H1 (cell line): ENCODE data around the gene ZBTB45. TPM values are rescaled to one million over a fixed set of nuclear protein-coding genes. Genes with fewer than 3 reads are reported as not detected.

Experiments used
- CTCF ChIA-PET: fragments of 300-600 bp; sonication (Branson Sonifier 250); formaldehyde crosslinking; loops from one replicate; lab custom pipeline; 2021; ENCODE audit not compliant: partially characterized antibody; lab: Charles Lee
- POLR2A ChIA-PET: fragments of 300-600 bp; sonication (Branson Sonifier 250); formaldehyde crosslinking; loops from one replicate; lab custom pipeline; 2021; ENCODE audit warnings: inconsistent platforms; ENCODE audit not compliant: partially characterized antibody; lab: Charles Lee
- DNase-seq, 2 experiments: peaks; one replicate each; pipeline versions ENCODE4 v3.0.0 to v3.0.0-alpha.2; 2010 to 2022; ENCODE audit warnings: low spot score in 2 of 2, low read depth in 1 of 2, mixed read lengths in 1 of 2
- FAIRE-seq: peaks from 2 replicates; lab custom pipeline; 2011; peaks lifted over from hg19 to GRCh38; lab: Jason Lieb, UNC
- H2AFZ ChIP-seq: 2 replicates; pipeline ENCODE4 v1.8.1; 2012; ENCODE audit warnings: low read length, inconsistent platforms
- H2AK5ac ChIP-seq: 2 replicates; pipeline ENCODE4 v1.6.1; 2013; ENCODE audit warnings: low read depth, low read length
- H2BK120ac ChIP-seq: replicated peaks from 2 replicates; pipeline ENCODE3; 2013; ENCODE audit warnings: low read depth, low read length, inconsistent platforms
- H2BK12ac ChIP-seq: 2 replicates; pipeline ENCODE4 v1.6.1; 2013; ENCODE audit warnings: low read depth, low read length
- H2BK15ac ChIP-seq: 2 replicates; pipeline ENCODE4 v1.6.1; 2013; ENCODE audit warnings: low read length
- H2BK20ac ChIP-seq: 2 replicates; pipeline ENCODE4 v1.6.1; 2013; ENCODE audit warnings: low read length
- H2BK5ac ChIP-seq: 2 replicates; pipeline ENCODE4 v1.6.1; 2013; ENCODE audit warnings: low read depth, low read length
- H3K14ac ChIP-seq: 2 replicates; pipeline ENCODE4 v1.6.1; 2013; ENCODE audit warnings: inconsistent platforms; ENCODE audit not compliant: insufficient read length
- H3K18ac ChIP-seq: 2 replicates; pipeline ENCODE4 v1.6.1; 2013; ENCODE audit warnings: low read length; ENCODE audit errors: extremely low read depth
- H3K23ac ChIP-seq: 2 replicates; pipeline ENCODE4 v1.6.1; 2013; ENCODE audit warnings: inconsistent platforms; ENCODE audit not compliant: insufficient read length
- H3K23me2 ChIP-seq: 2 replicates; pipeline ENCODE4 v1.6.1; 2013; ENCODE audit warnings: low read depth, low read length
- H3K27ac ChIP-seq: 2 replicates; pipeline ENCODE4 v1.6.1; 2011; ENCODE audit warnings: low read depth, low read length, inconsistent platforms
- H3K27me3 ChIP-seq, 4 experiments: replicated peaks in 1 of 4; 1 replicate in 1 of 4; 2 replicates in 3 of 4; pipeline versions ENCODE4 v1.6.1 to v1.8.1; 2011 to 2013; ENCODE audit warnings: low read length in 3 of 4, mild to moderate bottlenecking in 3 of 4, inconsistent platforms in 2 of 4, mixed read lengths in 2 of 4, moderate library complexity in 1 of 4; ENCODE audit not compliant: control insufficient read depth in 3 of 4, insufficient read depth in 3 of 4; ENCODE audit errors: extremely low read depth in 1 of 4
- H3K36me3 ChIP-seq, 4 experiments: 2 replicates each; pipeline versions ENCODE4 v1.6.1 to v1.8.1; 2011 to 2013; ENCODE audit warnings: mild to moderate bottlenecking in 4 of 4, low read length in 3 of 4, moderate library complexity in 2 of 4, control low read depth in 1 of 4, inconsistent platforms in 1 of 4; ENCODE audit not compliant: insufficient read depth in 4 of 4, control insufficient read depth in 2 of 4
- H3K4ac ChIP-seq: replicated peaks from 2 replicates; pipeline ENCODE3; 2013; ENCODE audit warnings: low read length, low read depth, mixed read lengths, inconsistent platforms; ENCODE audit not compliant: insufficient read length
- H3K4me1 ChIP-seq, 4 experiments: replicated peaks in 1 of 4; 1 replicate in 1 of 4; 2 replicates in 3 of 4; pipeline versions ENCODE4 v1.6.1 to v1.8.1; 2011 to 2013; ENCODE audit warnings: low read length in 3 of 4, inconsistent platforms in 2 of 4, mixed read lengths in 1 of 4; ENCODE audit not compliant: insufficient read depth in 4 of 4, control insufficient read depth in 3 of 4
- H3K4me2 ChIP-seq, 2 experiments: 2 replicates each; pipeline versions ENCODE4 v1.6.1 to v1.8.1; 2011 to 2013; ENCODE audit warnings: low read depth in 2 of 2, low read length in 2 of 2, control low read depth in 1 of 2, inconsistent platforms in 1 of 2, mild to moderate bottlenecking in 1 of 2; ENCODE audit not compliant: insufficient read depth in 1 of 2
- H3K4me3 ChIP-seq, 4 experiments: fragments of 200-600, 300-600 bp in 1 of 4; sonication (generic), shearing (Covaris generic), sonication (Bioruptor Twin) in 1 of 4; 2 replicates each; pipeline versions ENCODE4 v1.5.1 to v1.8.1; 2011 to 2016; ENCODE audit warnings: low read length in 4 of 4, low read depth in 3 of 4, control low read depth in 2 of 4, inconsistent platforms in 2 of 4, mild to moderate bottlenecking in 2 of 4, mixed read lengths in 1 of 4, moderate library complexity in 1 of 4; ENCODE audit not compliant: insufficient read depth in 2 of 4; ENCODE audit errors: extremely low read depth in 1 of 4
- H3K56ac ChIP-seq: replicated peaks from 2 replicates; pipeline ENCODE3; 2013; ENCODE audit warnings: low read depth, mild to moderate bottlenecking, mixed read lengths, low read length, inconsistent platforms; ENCODE audit not compliant: insufficient read length
- H3K79me1 ChIP-seq: 2 replicates; pipeline ENCODE4 v1.6.1; 2013; ENCODE audit warnings: low read depth, low read length, control low read depth
- H3K79me2 ChIP-seq, 2 experiments: 2 replicates each; pipeline versions ENCODE4 v1.6.1 to v1.8.1; 2012 to 2013; ENCODE audit warnings: low read length in 2 of 2, mild to moderate bottlenecking in 2 of 2, inconsistent platforms in 1 of 2; ENCODE audit not compliant: insufficient read depth in 2 of 2, control insufficient read depth in 1 of 2
- H3K9ac ChIP-seq, 4 experiments: replicated peaks in 1 of 4; 1 replicate in 1 of 4; 2 replicates in 3 of 4; pipeline versions ENCODE4 v1.6.1 to v1.8.1; 2011 to 2013; ENCODE audit warnings: low read depth in 3 of 4, low read length in 3 of 4, control low read depth in 2 of 4, mild to moderate bottlenecking in 2 of 4, moderate library complexity in 2 of 4, inconsistent platforms in 1 of 4; ENCODE audit errors: extremely low read depth in 1 of 4
- H3K9me3 ChIP-seq, 2 experiments: 2 replicates each; pipeline versions ENCODE4 v1.6.1 to v1.8.1; 2012 to 2013; ENCODE audit warnings: mild to moderate bottlenecking in 2 of 2, moderate library complexity in 2 of 2, control low read depth in 1 of 2, inconsistent platforms in 1 of 2, low read depth in 1 of 2, low read length in 1 of 2, mixed read lengths in 1 of 2; ENCODE audit not compliant: insufficient read depth in 2 of 2
- H4K20me1 ChIP-seq, 2 experiments: replicated peaks in 1 of 2; 2 replicates each; pipeline versions ENCODE3 to v1.8.1; 2011 to 2013; ENCODE audit warnings: inconsistent platforms in 2 of 2, low read length in 2 of 2, mild to moderate bottlenecking in 1 of 2; ENCODE audit not compliant: insufficient read depth in 2 of 2, control insufficient read depth in 1 of 2
- H4K5ac ChIP-seq: 2 replicates; pipeline ENCODE4 v1.6.1; 2013; ENCODE audit warnings: low read length, low read depth, mixed read lengths, inconsistent platforms; ENCODE audit not compliant: insufficient read length
- H4K8ac ChIP-seq: 2 replicates; pipeline ENCODE4 v1.8.0; 2013; ENCODE audit warnings: mild to moderate bottlenecking, moderate library complexity, low read length, inconsistent platforms; ENCODE audit not compliant: insufficient read depth; ENCODE audit errors: extremely low read depth
- H4K91ac ChIP-seq: replicated peaks from 2 replicates; pipeline ENCODE3; 2013; ENCODE audit warnings: low read length, mixed read lengths, inconsistent platforms; ENCODE audit not compliant: insufficient read length
- ASH2L ChIP-seq: fragments of 200-600, 300-600 bp; sonication (generic); IDR thresholded peaks from one replicate; pipeline ENCODE4 v1.7.1; 2017; ENCODE audit warnings: low read length
- BACH1 ChIP-seq: IDR thresholded peaks from 2 replicates; pipeline ENCODE4 v1.6.1; 2012; ENCODE audit warnings: low read length, improper control_type of control experiment
- CEBPB ChIP-seq: IDR thresholded peaks from 2 replicates; pipeline ENCODE4 v1.6.1; 2012; ENCODE audit warnings: low read depth, low read length
- CREB1 ChIP-seq: IDR thresholded peaks from 2 replicates; pipeline ENCODE4 v1.6.1; 2012; ENCODE audit warnings: inconsistent platforms
- CTBP2 ChIP-seq: IDR thresholded peaks from 2 replicates; pipeline ENCODE4 v1.7.0; 2011; ENCODE audit warnings: borderline replicate concordance, mild to moderate bottlenecking, moderate library complexity, mixed read lengths, low read length; ENCODE audit not compliant: insufficient read depth, insufficient read length
- E2F6 ChIP-seq: IDR thresholded peaks from 2 replicates; pipeline ENCODE4 v1.6.1; 2012; ENCODE audit warnings: inconsistent platforms
- JUN ChIP-seq: IDR thresholded peaks from 2 replicates; pipeline ENCODE4 v1.6.1; 2011; ENCODE audit warnings: low read depth, mild to moderate bottlenecking, improper control_type of control experiment, low read length
- NRF1 ChIP-seq: IDR thresholded peaks from 2 replicates; pipeline ENCODE4 v1.6.1; 2011; ENCODE audit warnings: mild to moderate bottlenecking, low read depth, low read length, improper control_type of control experiment
- RAD21 ChIP-seq, 2 experiments: IDR thresholded peaks in 1 of 2; conservative IDR thresholded peaks in 1 of 2; 2 replicates each; pipeline ENCODE4 v1.6.1; 2011; ENCODE audit warnings: low read depth in 2 of 2, low read length in 2 of 2, improper control_type of control experiment in 1 of 2, inconsistent platforms in 1 of 2, mild to moderate bottlenecking in 1 of 2, moderate library complexity in 1 of 2
- WGBS, 2 experiments: shearing (Covaris generic) in 1 of 2; methylation state at CpG; one replicate each; pipeline versions ENCODE4 v1.1.6 to v1.1.7; 2013 to 2015; ENCODE audit warnings: low lambda C conversion rate in 2 of 2, mixed read lengths in 2 of 2, inconsistent platforms in 1 of 2, low coverage in 1 of 2, missing lambda C conversion rate in 1 of 2; ENCODE audit not compliant: insufficient replicate concordance in 2 of 2, insufficient coverage in 1 of 2, insufficient read length in 1 of 2; ENCODE audit errors: extremely low coverage in 1 of 2, missing lambda C conversion rate in 1 of 2; 5-methylcytosine and 5-hydroxymethylcytosine counted together
- polyA plus RNA-seq, 7 experiments: library from polyadenylated mRNA; depleted of rRNA in 3 of 7; stranded (reverse) in 5 of 7; unstranded in 2 of 7; fragments of >200 nt in 5 of 7; fragments of 200-250 nt in 2 of 7; gene quantifications; 1 replicate in 5 of 7; 2 replicates in 1 of 7; 4 replicates in 1 of 7; pipeline versions ENCODE4 v1.2.1 to v1.2.3, GENCODE V29; 2011 to 2013; ENCODE audit warnings: missing spikeins in 2 of 7, mixed read lengths in 2 of 7
- total RNA-seq: library from RNA; stranded (reverse); fragmentation: NEBNext Ultra II Directional; extraction: Animal tissue kit (Norgen Biotek cat#: 25700); gene quantifications from 2 replicates; pipeline ENCODE4 v1.2.1, GENCODE V29; 2021

ZBTB45 gene
- total and polyA plus RNA-seq, 2 of the 8 experiments (the other 6 are each of a cell fraction or from before 2014, with no cell fraction given): 16.9 to 17.2 TPM

GRCh38 chr19:58513694-58514563 lies 5.7 kb downstream of the ZBTB45 start:
- peaks cover 0 to 9% (median 2%) of the 10 kb centered on the region in 4 experiments; a peak in 2 of 8 replicates for H3K36me3 ChIP-seq
- FAIRE-seq (no peak), DNase-seq (peak; percentile 92 to 97)
- ChIA-PET POLR2A (interaction anchor here (0.5 to 21.3 kb wide), 10 partner anchors 9 to 202 kb away, joined by 3 to 650 read pairs (median 3); partner anchors contain the start of genes CHMP2A, TRIM28, UBE2M and ZNF837), CTCF (interaction anchor here (0.6 to 1.8 kb wide), 11 partner anchors 13 to 161 kb away, joined by 3 to 10 read pairs (median 4); partner anchors contain the start of genes A1BG, UBE2M and ZNF446)
- H3K23ac ChIP-seq: no peak overlapping the region
- peak overlapping the region; percentile 69; the same call in 1 of the 2 replicates for H2AFZ ChIP-seq
- no peak overlapping the region for H3K14ac ChIP-seq
- H3K4me3 ChIP-seq: peak overlapping the region; percentile 37 to 70 (median 52)
- peaks cover 5% of the 10 kb centered on the region for H3K79me1 ChIP-seq
- WGBS, 2 experiments: 20% methylated on average over 45 of the region's 66 CpGs; no CpG with 5 or more reads in 1 of the 2 experiments
- no peak overlapping the region for H2BK15ac ChIP-seq
- H3K9me3 ChIP-seq: no peaks in the 10 kb centered on the region
- H3K4me2 ChIP-seq: peak overlapping the region; percentile 58 to 93
- H3K18ac ChIP-seq: peak overlapping the region; percentile 67; the same call in 1 of the 2 replicates
- H3K27me3 ChIP-seq: no peaks in the 10 kb centered on the region
- peak overlapping the region; percentile 96 for H4K8ac ChIP-seq
- H3K56ac ChIP-seq: peak overlapping the region; percentile 36
- peaks cover 2 to 9% of the 10 kb centered on the region in 2 experiments for H4K20me1 ChIP-seq
- peak overlapping the region; percentile 80 for H2BK5ac ChIP-seq
- no peak overlapping the region for H2BK12ac ChIP-seq
- peak overlapping the region; percentile 97 for H4K91ac ChIP-seq
- H3K79me2 ChIP-seq: peaks cover 0 to 17% of the 10 kb centered on the region in 2 experiments; a peak in 1 of 4 replicates
- no peak overlapping the region for H2BK20ac ChIP-seq
- H3K4me1 ChIP-seq: peaks cover 0 to 28% (median 16%) of the 10 kb centered on the region in 4 experiments; a peak in 6 of 7 replicates
- peak overlapping the region in 3 of 4 experiments; percentile 24 to 74 (median 60); a peak in 5 of 7 replicates for H3K9ac ChIP-seq
- H2AK5ac ChIP-seq: peak overlapping the region; percentile 29; the same call in 1 of the 2 replicates
- H3K27ac ChIP-seq: peak overlapping the region; percentile 56; the same call in 1 of the 2 replicates
- H2BK120ac ChIP-seq: no peak overlapping the region
- peak overlapping the region; percentile 41 for H3K4ac ChIP-seq
- peak overlapping the region; percentile 75 for H4K5ac ChIP-seq
- peaks cover 11% of the 10 kb centered on the region for H3K23me2 ChIP-seq
- TF ChIP-seq CTBP2: no peak
- TF ChIP-seq JUN: no peak
- peak; percentile 75 to 83 for TF ChIP-seq RAD21 (IDR thresholded peaks at IDR 0.05 in 1 of 2, conservative IDR thresholded peaks at IDR 0.05 in 1 of 2; ENCODE audit: low read depth in 2 of 2, low read length in 2 of 2)
- TF ChIP-seq E2F6: peak; percentile 75
- TF ChIP-seq NRF1: peak; percentile 71
- TF ChIP-seq CEBPB: no peak
- peak; percentile 58; the same call in 1 of the 2 replicates for TF ChIP-seq BACH1
- peak; percentile 80; the same call in 1 of the 2 replicates for TF ChIP-seq CREB1
- TF ChIP-seq ASH2L: peak; percentile 42
